ENCODE results near the gene ERC1. TPM values are rescaled to one million over a fixed set of nuclear protein-coding genes. Genes with fewer than 3 reads are reported as not detected.

ERC1 gene
- total RNA-seq, 1 experiment from 2014 or later = 55.1 TPM

DNA sequence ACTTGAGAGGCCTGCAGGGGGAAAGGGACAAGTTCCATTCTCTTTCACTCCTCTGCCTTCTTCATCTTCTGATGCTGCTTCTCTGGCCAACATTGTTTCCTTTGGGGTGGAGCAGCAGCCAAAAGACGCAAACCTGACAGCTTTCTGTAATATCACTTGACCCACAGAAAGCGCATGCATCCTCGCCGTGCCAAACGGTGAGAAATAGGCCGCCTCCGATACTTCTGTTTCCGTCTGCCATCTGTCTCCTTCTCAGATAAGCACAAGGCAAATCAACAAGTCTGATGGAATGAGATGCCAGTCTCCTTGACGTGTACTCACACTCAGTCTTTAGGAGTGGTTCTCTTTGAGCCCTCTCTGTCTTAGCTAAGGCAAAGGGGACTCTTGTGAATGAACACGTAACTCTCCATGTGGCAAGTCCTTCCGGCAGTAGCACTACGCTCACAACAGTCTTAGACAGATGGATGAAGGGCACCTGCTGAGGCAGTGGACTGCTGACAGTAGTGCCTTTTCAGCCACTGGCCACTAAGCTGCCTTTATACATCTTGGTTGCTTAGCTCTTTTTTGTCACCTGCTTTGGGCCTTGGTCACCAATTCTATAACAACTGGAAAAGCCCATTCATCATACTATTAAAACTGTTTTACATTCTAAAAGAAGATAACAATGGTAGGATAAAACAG lies 389.3 kb downstream of the ERC1 start:
- no TSS peak for BruUV-seq (replicated peaks)
- no peak overlapping the region for H3K27ac Mint-ChIP-seq (ENCODE audit: low read depth, unreplicated experiment)
- intact Hi-C loops (cut with micrococcal nuclease) = no loop called here
- no peak for DNase-seq (ENCODE audit: unreplicated experiment)
- H3K4me1 Mint-ChIP-seq (ENCODE audit: insufficient read depth, unreplicated experiment) = no peaks in the 10 kb centered on the region
- CTCF ChIA-PET = no interaction called here
- no peaks in the 10 kb centered on the region for H3K9me3 Mint-ChIP-seq (ENCODE audit: unreplicated experiment)
- H3K4me3 Mint-ChIP-seq (ENCODE audit: unreplicated experiment) = no peak overlapping the region
- no peaks in the 10 kb centered on the region for H3K27me3 Mint-ChIP-seq (ENCODE audit: insufficient read depth, unreplicated experiment)
- H3K36me3 Mint-ChIP-seq (ENCODE audit: insufficient read depth, unreplicated experiment) = peaks cover 22% of the 10 kb centered on the region
- POLR2A ChIA-PET = no interaction called here
- no peak for TF ChIP-seq CTCF (IDR thresholded peaks at IDR 0.05; ENCODE audit: unreplicated experiment)

DNA sequence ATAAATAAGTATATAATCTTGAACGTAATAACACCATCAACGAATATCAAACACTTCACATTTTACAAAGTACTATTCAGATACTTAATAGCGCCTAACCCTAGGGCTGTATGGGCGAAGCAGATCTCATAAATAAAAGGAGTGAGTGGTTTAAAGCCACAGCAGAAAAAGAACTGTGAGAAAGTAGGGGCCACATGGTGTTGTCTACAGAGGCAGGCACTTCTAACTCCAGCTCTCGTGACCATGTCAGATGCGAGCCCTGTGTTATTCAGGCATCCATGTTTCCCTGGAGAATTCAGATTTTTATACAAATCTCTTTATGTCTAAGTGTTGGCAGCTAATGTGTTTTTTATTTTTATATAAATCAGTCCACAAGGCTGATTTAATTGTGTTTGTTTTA lies 391.1 kb downstream of the ERC1 start:
- TF ChIP-seq CTCF (IDR thresholded peaks at IDR 0.05; ENCODE audit: unreplicated experiment) = no peak
- Mint-ChIP-seq H3K27ac (ENCODE audit: low read depth, unreplicated experiment) (no peak overlapping the region), H3K36me3 (ENCODE audit: insufficient read depth, unreplicated experiment) (peaks cover 7% of the 10 kb centered on the region), H3K27me3 (ENCODE audit: insufficient read depth, unreplicated experiment) (no peaks in the 10 kb centered on the region), H3K4me1 (ENCODE audit: insufficient read depth, unreplicated experiment) (no peaks in the 10 kb centered on the region), H3K4me3 (ENCODE audit: unreplicated experiment) (no peak overlapping the region), H3K9me3 (ENCODE audit: unreplicated experiment) (no peaks in the 10 kb centered on the region)
- no TSS peak for BruUV-seq (replicated peaks)
- POLR2A ChIA-PET = no interaction called here
- intact Hi-C loops (cut with micrococcal nuclease) = no loop called here
- no peak for DNase-seq (ENCODE audit: unreplicated experiment)
- CTCF ChIA-PET = no interaction called here

- POLR2A ChIA-PET = interaction anchor here (1.0 kb wide), 1 partner anchor 12 kb away, joined by 3 read pairs; no protein-coding TSS in a partner anchor
- no peaks in the 10 kb centered on the region for H3K4me1 Mint-ChIP-seq (ENCODE audit: insufficient read depth, unreplicated experiment)
These were observed 391.8 kb downstream of the ERC1 start for GRCh38 chr12:1382826-1383225.

DNA sequence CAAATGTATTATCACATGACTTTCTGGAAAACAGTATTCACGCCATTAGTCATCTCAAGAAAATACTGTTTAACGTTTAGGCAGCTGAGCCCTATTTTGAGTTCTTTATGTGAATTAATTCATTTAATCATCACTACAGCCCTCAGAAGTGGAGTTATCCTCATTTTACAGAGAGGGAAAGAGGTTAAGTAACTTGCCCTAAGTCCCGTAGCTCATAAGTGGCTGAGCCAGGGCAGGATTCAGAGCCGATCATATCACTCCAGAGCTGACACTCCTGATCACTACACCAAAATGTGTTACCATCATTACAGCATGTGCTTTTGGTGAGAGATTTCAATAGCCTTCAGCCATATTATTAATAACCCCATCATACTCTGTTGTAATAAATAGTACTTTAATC lies 392.7 kb downstream of the ERC1 start:
- Mint-ChIP-seq H3K27ac (ENCODE audit: low read depth, unreplicated experiment) (no peak overlapping the region), H3K27me3 (ENCODE audit: insufficient read depth, unreplicated experiment) (no peaks in the 10 kb centered on the region), H3K4me1 (ENCODE audit: insufficient read depth, unreplicated experiment) (no peaks in the 10 kb centered on the region), H3K9me3 (ENCODE audit: unreplicated experiment) (no peaks in the 10 kb centered on the region), H3K4me3 (ENCODE audit: unreplicated experiment) (no peak overlapping the region), H3K36me3 (ENCODE audit: insufficient read depth, unreplicated experiment) (peaks cover 17% of the 10 kb centered on the region)
- POLR2A ChIA-PET = interaction anchor here (1.0 to 1.6 kb wide), 3 partner anchors 13 to 266 kb away, joined by 3 read pairs; no protein-coding TSS in a partner anchor
- DNase-seq (ENCODE audit: unreplicated experiment) = no peak
- intact Hi-C loops (cut with micrococcal nuclease) = no loop called here
- CTCF ChIA-PET = interaction anchor here (1.2 kb wide), 1 partner anchor 14 kb away, joined by 4 read pairs; no protein-coding TSS in a partner anchor
- TF ChIP-seq CTCF (IDR thresholded peaks at IDR 0.05; ENCODE audit: unreplicated experiment) = no peak
- BruUV-seq (replicated peaks) = no TSS peak

More at GRCh38 chr12:1382826-1383225, 391.8 kb downstream of the ERC1 start:
- Mint-ChIP-seq H3K4me3 (ENCODE audit: unreplicated experiment) (no peak overlapping the region), H3K36me3 (ENCODE audit: insufficient read depth, unreplicated experiment) (peaks cover 8% of the 10 kb centered on the region), H3K27me3 (ENCODE audit: insufficient read depth, unreplicated experiment) (no peaks in the 10 kb centered on the region), H3K9me3 (ENCODE audit: unreplicated experiment) (no peaks in the 10 kb centered on the region), H3K27ac (ENCODE audit: low read depth, unreplicated experiment) (no peak overlapping the region)
- no peak for DNase-seq (ENCODE audit: unreplicated experiment)
- CTCF ChIA-PET = no interaction called here
- intact Hi-C loops (cut with micrococcal nuclease) = no loop called here
- BruUV-seq (replicated peaks) = no TSS peak
- TF ChIP-seq CTCF (IDR thresholded peaks at IDR 0.05; ENCODE audit: unreplicated experiment) = no peak
